ENCODE results near the gene ADGRA3.

DNA sequence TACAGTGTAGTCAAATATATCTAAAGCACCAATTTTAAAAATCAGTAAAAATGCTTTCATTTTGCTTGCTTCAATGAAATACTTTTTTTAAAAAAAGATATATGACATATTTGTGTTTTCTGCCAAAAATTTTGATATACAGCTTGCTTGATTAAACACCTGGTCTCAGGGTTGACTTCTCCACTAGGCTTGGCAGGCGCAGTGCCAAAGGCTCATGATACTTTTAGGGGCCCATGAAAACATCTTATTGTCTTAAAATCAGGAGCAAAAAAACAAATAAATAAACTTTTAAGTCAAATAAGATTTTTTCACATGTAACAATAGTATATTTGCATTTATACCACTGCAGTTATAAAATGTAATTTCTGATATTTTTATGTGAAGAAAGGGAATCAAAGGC, 95.6 kb downstream of the ADGRA3 start:
- no peak for TF ChIP-seq EZH2phosphoT487 (IDR thresholded peaks at IDR 0.05; ENCODE audit: borderline replicate concordance)
- TF ChIP-seq, protein P1, sequence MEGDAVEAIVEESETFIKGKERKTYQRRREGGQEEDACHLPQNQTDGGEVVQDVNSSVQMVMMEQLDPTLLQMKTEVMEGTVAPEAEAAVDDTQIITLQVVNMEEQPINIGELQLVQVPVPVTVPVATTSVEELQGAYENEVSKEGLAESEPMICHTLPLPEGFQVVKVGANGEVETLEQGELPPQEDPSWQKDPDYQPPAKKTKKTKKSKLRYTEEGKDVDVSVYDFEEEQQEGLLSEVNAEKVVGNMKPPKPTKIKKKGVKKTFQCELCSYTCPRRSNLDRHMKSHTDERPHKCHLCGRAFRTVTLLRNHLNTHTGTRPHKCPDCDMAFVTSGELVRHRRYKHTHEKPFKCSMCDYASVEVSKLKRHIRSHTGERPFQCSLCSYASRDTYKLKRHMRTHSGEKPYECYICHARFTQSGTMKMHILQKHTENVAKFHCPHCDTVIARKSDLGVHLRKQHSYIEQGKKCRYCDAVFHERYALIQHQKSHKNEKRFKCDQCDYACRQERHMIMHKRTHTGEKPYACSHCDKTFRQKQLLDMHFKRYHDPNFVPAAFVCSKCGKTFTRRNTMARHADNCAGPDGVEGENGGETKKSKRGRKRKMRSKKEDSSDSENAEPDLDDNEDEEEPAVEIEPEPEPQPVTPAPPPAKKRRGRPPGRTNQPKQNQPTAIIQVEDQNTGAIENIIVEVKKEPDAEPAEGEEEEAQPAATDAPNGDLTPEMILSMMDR (conservative IDR thresholded peaks at IDR 0.05; ENCODE audit: low read length): no peak
